Caco-2 (cell line): Measurements from ENCODE around the gene SLC6A15. TPM values are rescaled to one million over a fixed set of nuclear protein-coding genes. Genes with fewer than 3 reads are reported as not detected.

Source experiments
- BruUV-seq: library from RNA; stranded (reverse); fragments of 400-500 nt; replicated peaks from 2 replicates; lab custom pipeline; 2021; lab: Mats Ljungman, UMichigan
- CTCF ChIA-PET: fragments of 300-600 bp; sonication (Branson Sonifier 250); formaldehyde crosslinking; loops from one replicate; lab custom pipeline; 2022; ENCODE audit warnings: antibody characterized with exemption; lab: Charles Lee
- POLR2A ChIA-PET: fragments of 300-600 bp; sonication (Branson Sonifier 250); formaldehyde crosslinking; loops from one replicate; lab custom pipeline; 2022; ENCODE audit warnings: antibody characterized with exemption; lab: Charles Lee
- DNase-seq, 2 experiments: peaks; one replicate each; pipeline versions ENCODE4 v3.0.0 to v3.0.0-alpha.2; 2020 to 2022
- H3K27me3 ChIP-seq: replicated peaks from 2 replicates; pipeline ENCODE4 v1.6.0; 2011; ENCODE audit warnings: low read length; ENCODE audit not compliant: control insufficient read depth, insufficient read depth
- H3K36me3 ChIP-seq: 2 replicates; pipeline ENCODE4 v1.5.1; 2011; ENCODE audit warnings: low read length; ENCODE audit not compliant: control insufficient read depth, insufficient read depth
- H3K4me1 ChIP-seq: fragments of 250-450 bp; sonication (Bioruptor Pico); 2 replicates; pipeline ENCODE4 v1.5.1; 2020; ENCODE audit warnings: mild to moderate bottlenecking
- H3K4me3 ChIP-seq: 2 replicates; pipeline ENCODE4 v1.5.1; 2011; ENCODE audit warnings: low read depth, mild to moderate bottlenecking, control low read depth, low read length
- H3K9me3 ChIP-seq: fragments of 250-450 bp; sonication (Bioruptor Pico); 2 replicates; pipeline ENCODE4 v1.5.1; 2020; ENCODE audit warnings: mild to moderate bottlenecking, moderate library complexity
- H3K27ac Mint-ChIP-seq: one replicate; pipeline ENCODE4 v1.8.0; 2022; ENCODE audit warnings: mixed read lengths; ENCODE audit not compliant: unreplicated experiment
- H3K27me3 Mint-ChIP-seq: one replicate; pipeline ENCODE4 v1.8.0; 2022; ENCODE audit warnings: mixed read lengths; ENCODE audit not compliant: insufficient read depth, unreplicated experiment
- H3K36me3 Mint-ChIP-seq: one replicate; pipeline ENCODE4 v1.8.0; 2022; ENCODE audit warnings: mild to moderate bottlenecking, mixed read lengths; ENCODE audit not compliant: insufficient read depth, unreplicated experiment
- H3K4me1 Mint-ChIP-seq: one replicate; pipeline ENCODE4 v1.8.0; 2022; ENCODE audit warnings: low read depth, mixed read lengths; ENCODE audit not compliant: unreplicated experiment
- H3K4me3 Mint-ChIP-seq: one replicate; pipeline ENCODE4 v1.8.0; 2022; ENCODE audit warnings: mild to moderate bottlenecking, moderate library complexity, mixed read lengths; ENCODE audit not compliant: unreplicated experiment
- H3K9me3 Mint-ChIP-seq: one replicate; pipeline ENCODE4 v1.8.0; 2022; ENCODE audit warnings: mixed read lengths; ENCODE audit not compliant: unreplicated experiment
- intact Hi-C: fragments of 100-400 bp; cut with micrococcal nuclease; formaldehyde crosslinking; loops from one replicate; pipeline ENCODE4 v1.10.0; 2022; ENCODE audit not compliant: unreplicated experiment
- total RNA-seq: library from RNA; stranded (reverse); gene quantifications from 2 replicates; pipeline ENCODE4 v1.2.3, GENCODE V29; 2022
- TF ChIP-seq, protein P1 (sequence below), 2 experiments: fragments of 200-600 bp in 1 of 2; IDR thresholded peaks; 1 replicate in 1 of 2; 2 replicates in 1 of 2; pipeline versions ENCODE4 v1.5.1 to v1.8.0; 2011 to 2022; ENCODE audit warnings: antibody characterized with exemption in 1 of 2, control low read depth in 1 of 2, inconsistent platforms in 1 of 2, low read depth in 1 of 2, low read length in 1 of 2, mild to moderate bottlenecking in 1 of 2, moderate library complexity in 1 of 2; ENCODE audit not compliant: insufficient read depth in 1 of 2, severe bottlenecking in 1 of 2, unreplicated experiment in 1 of 2

The SLC6A15 gene
- total RNA-seq, 1 experiment from 2014 or later = not detected

DNA sequence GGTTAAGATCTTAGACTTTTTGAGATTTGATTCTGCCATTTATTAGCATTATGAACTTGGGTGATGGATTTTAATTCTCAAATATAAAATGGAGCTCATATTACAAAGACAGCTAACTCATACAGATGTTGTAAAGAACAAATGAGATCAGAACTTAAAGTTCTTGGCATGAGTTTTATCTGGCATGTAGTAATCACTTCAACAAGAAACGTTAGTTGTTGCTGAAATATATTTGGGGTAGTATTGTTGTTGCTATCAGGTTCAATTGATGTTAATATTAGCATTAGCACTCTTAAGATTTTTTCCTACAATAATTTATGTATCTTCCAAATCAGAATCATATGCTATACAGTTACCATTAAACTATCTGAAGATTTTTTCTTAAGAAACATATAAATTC is 71.0 kb downstream of the SLC6A15 start:
- intact Hi-C loops = no loop called here
- TF ChIP-seq, protein P1, sequence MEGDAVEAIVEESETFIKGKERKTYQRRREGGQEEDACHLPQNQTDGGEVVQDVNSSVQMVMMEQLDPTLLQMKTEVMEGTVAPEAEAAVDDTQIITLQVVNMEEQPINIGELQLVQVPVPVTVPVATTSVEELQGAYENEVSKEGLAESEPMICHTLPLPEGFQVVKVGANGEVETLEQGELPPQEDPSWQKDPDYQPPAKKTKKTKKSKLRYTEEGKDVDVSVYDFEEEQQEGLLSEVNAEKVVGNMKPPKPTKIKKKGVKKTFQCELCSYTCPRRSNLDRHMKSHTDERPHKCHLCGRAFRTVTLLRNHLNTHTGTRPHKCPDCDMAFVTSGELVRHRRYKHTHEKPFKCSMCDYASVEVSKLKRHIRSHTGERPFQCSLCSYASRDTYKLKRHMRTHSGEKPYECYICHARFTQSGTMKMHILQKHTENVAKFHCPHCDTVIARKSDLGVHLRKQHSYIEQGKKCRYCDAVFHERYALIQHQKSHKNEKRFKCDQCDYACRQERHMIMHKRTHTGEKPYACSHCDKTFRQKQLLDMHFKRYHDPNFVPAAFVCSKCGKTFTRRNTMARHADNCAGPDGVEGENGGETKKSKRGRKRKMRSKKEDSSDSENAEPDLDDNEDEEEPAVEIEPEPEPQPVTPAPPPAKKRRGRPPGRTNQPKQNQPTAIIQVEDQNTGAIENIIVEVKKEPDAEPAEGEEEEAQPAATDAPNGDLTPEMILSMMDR (IDR thresholded peaks at IDR 0.05; ENCODE audit: insufficient read depth in 1 of 2, low read depth in 1 of 2, low read length in 1 of 2, severe bottlenecking in 1 of 2, unreplicated experiment in 1 of 2) = no peak
- no peaks in the 10 kb centered on the region for H3K9me3 Mint-ChIP-seq
- Histone ChIP-seq H3K36me3 (no peaks in the 10 kb centered on the region), H3K27me3 (no peaks in the 10 kb centered on the region), H3K9me3 (no peaks in the 10 kb centered on the region), H3K4me1 (no peaks in the 10 kb centered on the region), H3K4me3 (no peak overlapping the region)
- no peak overlapping the region for H3K27ac Mint-ChIP-seq
- H3K4me3 Mint-ChIP-seq = no peak overlapping the region
- H3K27me3 Mint-ChIP-seq = no peaks in the 10 kb centered on the region
- no peak for DNase-seq
- BruUV-seq = no TSS peak
- no peaks in the 10 kb centered on the region for H3K36me3 Mint-ChIP-seq
- no peaks in the 10 kb centered on the region for H3K4me1 Mint-ChIP-seq
- ChIA-PET POLR2A (no interaction called here), CTCF (no interaction called here)

DNA sequence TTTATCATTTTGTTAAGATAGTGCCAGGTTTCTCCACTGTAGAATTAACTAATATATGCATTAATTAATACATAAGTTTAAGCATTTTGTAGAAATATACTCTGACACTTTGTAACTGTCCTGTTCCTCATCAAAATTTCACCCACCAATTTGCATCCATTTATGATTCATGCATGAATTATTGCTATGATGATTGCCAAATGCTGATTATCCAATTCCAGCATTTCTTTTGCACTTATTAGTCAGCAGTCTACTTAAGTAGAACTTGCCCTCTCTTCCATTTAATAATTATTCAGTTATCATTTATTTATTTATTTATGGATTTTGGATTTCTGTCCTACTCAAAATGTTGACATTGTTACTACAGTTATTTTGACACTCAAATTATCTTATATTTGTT is 72.2 kb downstream of the SLC6A15 start:
- Histone ChIP-seq H3K27me3 (no peaks in the 10 kb centered on the region), H3K4me3 (no peak overlapping the region), H3K36me3 (no peaks in the 10 kb centered on the region), H3K9me3 (no peaks in the 10 kb centered on the region), H3K4me1 (no peaks in the 10 kb centered on the region)
- Mint-ChIP-seq H3K4me3 (no peak overlapping the region), H3K4me1 (no peaks in the 10 kb centered on the region), H3K9me3 (no peaks in the 10 kb centered on the region), H3K36me3 (no peaks in the 10 kb centered on the region), H3K27ac (no peak overlapping the region), H3K27me3 (no peaks in the 10 kb centered on the region)
- intact Hi-C loops = no loop called here
- CTCF ChIA-PET = no interaction called here
- DNase-seq = no peak
- TF ChIP-seq, protein P1 (IDR thresholded peaks at IDR 0.05; ENCODE audit: insufficient read depth in 1 of 2, low read depth in 1 of 2, low read length in 1 of 2, severe bottlenecking in 1 of 2, unreplicated experiment in 1 of 2) = no peak
- no TSS peak for BruUV-seq
- POLR2A ChIA-PET = no interaction called here

DNA sequence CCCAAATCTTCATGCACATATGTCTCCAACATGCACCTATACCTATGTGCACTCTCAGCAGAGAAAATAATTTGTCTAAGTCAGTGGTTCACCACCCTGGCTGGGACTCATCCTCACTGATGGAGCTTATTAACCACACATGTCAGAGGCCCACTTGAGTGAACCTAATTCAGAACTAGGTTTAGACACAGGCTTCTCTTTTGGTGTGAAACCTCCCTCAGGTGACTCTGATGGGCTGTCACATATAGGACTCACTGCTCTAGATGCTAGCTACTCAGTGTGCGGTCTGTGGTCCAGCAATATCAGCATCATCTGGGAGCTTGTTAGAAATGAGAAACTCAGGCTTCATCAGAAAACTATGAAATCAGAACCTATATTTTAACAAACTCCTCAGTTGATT is 85.7 kb downstream of the SLC6A15 start:
- ChIA-PET CTCF (no interaction called here), POLR2A (no interaction called here)
- Histone ChIP-seq H3K4me1 (no peaks in the 10 kb centered on the region), H3K9me3 (no peaks in the 10 kb centered on the region), H3K27me3 (no peaks in the 10 kb centered on the region), H3K4me3 (no peak overlapping the region), H3K36me3 (no peaks in the 10 kb centered on the region)
- H3K4me1 Mint-ChIP-seq = no peaks in the 10 kb centered on the region
- BruUV-seq = no TSS peak
- H3K27ac Mint-ChIP-seq = no peak overlapping the region
- H3K9me3 Mint-ChIP-seq = no peaks in the 10 kb centered on the region
- H3K27me3 Mint-ChIP-seq = no peaks in the 10 kb centered on the region
- intact Hi-C loops = no loop called here
- no peaks in the 10 kb centered on the region for H3K36me3 Mint-ChIP-seq
- no peak overlapping the region for H3K4me3 Mint-ChIP-seq
- TF ChIP-seq, protein P1 (IDR thresholded peaks at IDR 0.05; ENCODE audit: insufficient read depth in 1 of 2, low read depth in 1 of 2, low read length in 1 of 2, severe bottlenecking in 1 of 2, unreplicated experiment in 1 of 2) = no peak
- no peak for DNase-seq
